Measurements from ENCODE around the gene ACER2. TPM values are rescaled to one million over a fixed set of nuclear protein-coding genes. Genes with fewer than 3 reads are reported as not detected.
"Not testable (repeated sequence)": the region's sequence is repeated elsewhere in the genome, so short reads cannot be mapped to it uniquely, and the experiment has no call there.

ACER2 gene
- total RNA-seq, 1 experiment from 2014 or later, result 9.6 TPM

- Histone ChIP-seq H3K4ac (ENCODE audit: low read depth, low read length) (no peak overlapping the region), H3K18ac (ENCODE audit: insufficient read length, low read depth, low read length) (no peak overlapping the region), H3K4me2 (ENCODE audit: insufficient read depth, insufficient read length, low read length) (no peak overlapping the region), H2AFZ (ENCODE audit: low read length) (no peak overlapping the region), H3K23me2 (ENCODE audit: insufficient read length, low read depth, low read length, poor library complexity, severe bottlenecking) (no peaks in the 10 kb centered on the region), H2BK20ac (ENCODE audit: low read depth, low read length, poor library complexity, severe bottlenecking) (no peak overlapping the region), H3K56ac (ENCODE audit: insufficient read length, low read depth, low read length) (no peak overlapping the region), H2AK5ac (ENCODE audit: insufficient read length, low read length) (no peak overlapping the region), H2BK12ac (ENCODE audit: insufficient read length, low read depth, low read length) (no peak overlapping the region), H2BK120ac (ENCODE audit: low read depth, low read length, poor library complexity, severe bottlenecking) (no peak overlapping the region), H4K91ac (ENCODE audit: insufficient read length, low read depth, low read length) (no peak overlapping the region), H4K20me1 (ENCODE audit: control insufficient read depth, insufficient read depth, insufficient read length) (no peaks in the 10 kb centered on the region), H3K4me1 (ENCODE audit: insufficient read depth, low read length) (no peaks in the 10 kb centered on the region), H3K27ac (ENCODE audit: insufficient read length, low read depth, low read length) (no peak overlapping the region), H4K5ac (ENCODE audit: insufficient read length, low read depth, low read length) (no peak overlapping the region), H3T11ph (ENCODE audit: low read length) (no peak overlapping the region), H2BK5ac (ENCODE audit: insufficient read length, low read length) (no peak overlapping the region), H3K79me1 (ENCODE audit: insufficient read depth, low read depth, low read length, poor library complexity, severe bottlenecking) (no peaks in the 10 kb centered on the region), H3K9me3 (ENCODE audit: control insufficient read depth, low read depth, low read length) (no peaks in the 10 kb centered on the region), H3K79me2 (ENCODE audit: insufficient read depth, low read length) (no peaks in the 10 kb centered on the region), H3K23ac (ENCODE audit: insufficient read length, low read depth, low read length) (no peak overlapping the region), H3K27me3 (ENCODE audit: insufficient read depth, low read length) (no peaks in the 10 kb centered on the region), H2BK15ac (ENCODE audit: low read depth, low read length) (no peak overlapping the region), H4K8ac (replicated peaks; ENCODE audit: insufficient read length, low read depth, low read length) (no peak overlapping the region), H3K14ac (ENCODE audit: insufficient read depth, low read length) (no peak overlapping the region), H3K9ac (ENCODE audit: extremely low read depth, insufficient read length, low read length) (no peak overlapping the region)
- Mint-ChIP-seq H3K4me1 (peaks cover 7 to 9% of the 10 kb centered on the region in 2 experiments; a peak in 3 of 4 replicates), H3K9me3 (peaks cover 10 to 15% of the 10 kb centered on the region in 2 experiments; a peak in 3 of 5 replicates), H3K27ac (no peak overlapping the region), H3K36me3 (ENCODE audit: insufficient read depth in 1 of 3, low read depth in 3 of 3) (peaks cover 21 to 50% (median 50%) of the 10 kb centered on the region in 3 experiments), H3K27me3 (ENCODE audit: low read depth) (no peaks in the 10 kb centered on the region; the same call in 1 of the 2 replicates), H3K4me3 (no peak overlapping the region)
- no peak for TF ChIP-seq CTCF (conservative IDR thresholded peaks at IDR 0.05)
- DNase-seq, result no peak
These were observed 23.7 kb downstream of the ACER2 start for GRCh38 chr9:19432473-19432872.

GRCh38 chr9:19433729-19434128, 24.9 kb downstream of the ACER2 start:
- H3K27ac ChIP-seq (ENCODE audit: insufficient read length, low read depth, low read length); H2BK12ac ChIP-seq (ENCODE audit: insufficient read length, low read depth, low read length); H3K27me3 ChIP-seq (ENCODE audit: insufficient read depth, low read length); H3K27me3 Mint-ChIP-seq (ENCODE audit: low read depth); H3K4me1 Mint-ChIP-seq; H3K9me3 ChIP-seq (ENCODE audit: control insufficient read depth, low read depth, low read length); H2AFZ ChIP-seq (ENCODE audit: low read length); H3K4me1 ChIP-seq (ENCODE audit: insufficient read depth, low read length); H2BK5ac ChIP-seq (ENCODE audit: insufficient read length, low read length); H2BK15ac ChIP-seq (ENCODE audit: low read depth, low read length); H3K27ac Mint-ChIP-seq; H3K9ac ChIP-seq (ENCODE audit: extremely low read depth, insufficient read length, low read length); H3K4ac ChIP-seq (ENCODE audit: low read depth, low read length); H3K56ac ChIP-seq (ENCODE audit: insufficient read length, low read depth, low read length); H3K4me3 Mint-ChIP-seq; H3K18ac ChIP-seq (ENCODE audit: insufficient read length, low read depth, low read length); H4K20me1 ChIP-seq (ENCODE audit: control insufficient read depth, insufficient read depth, insufficient read length); H3T11ph ChIP-seq (ENCODE audit: low read length); H3K4me2 ChIP-seq (ENCODE audit: insufficient read depth, insufficient read length, low read length); DNase-seq; H3K79me1 ChIP-seq (ENCODE audit: insufficient read depth, low read depth, low read length, poor library complexity, severe bottlenecking); H2AK5ac ChIP-seq (ENCODE audit: insufficient read length, low read length); H3K79me2 ChIP-seq (ENCODE audit: insufficient read depth, low read length); H2BK20ac ChIP-seq (ENCODE audit: low read depth, low read length, poor library complexity, severe bottlenecking); H4K8ac ChIP-seq (replicated peaks; ENCODE audit: insufficient read length, low read depth, low read length); H2BK120ac ChIP-seq (ENCODE audit: low read depth, low read length, poor library complexity, severe bottlenecking); H4K5ac ChIP-seq (ENCODE audit: insufficient read length, low read depth, low read length); H3K14ac ChIP-seq (ENCODE audit: insufficient read depth, low read length); H3K23ac ChIP-seq (ENCODE audit: insufficient read length, low read depth, low read length); H3K23me2 ChIP-seq (ENCODE audit: insufficient read length, low read depth, low read length, poor library complexity, severe bottlenecking); H4K91ac ChIP-seq (ENCODE audit: insufficient read length, low read depth, low read length): not testable (repeated sequence)
- WGBS (ENCODE audit: extremely low coverage, insufficient read length, low lambda C conversion rate), result no CpG with 5 or more reads among the region's 35 CpGs
- Mint-ChIP-seq H3K9me3 (peaks cover 10 to 15% of the 10 kb centered on the region in 2 experiments; a peak in 3 of 5 replicates), H3K36me3 (ENCODE audit: insufficient read depth in 1 of 3, low read depth in 3 of 3) (peaks cover 21 to 50% (median 48%) of the 10 kb centered on the region in 3 experiments)

All from H9 (cell line).